Calu3 (cell line): ENCODE data around the gene OSBPL7. TPM values are rescaled to one million over a fixed set of nuclear protein-coding genes. Genes with fewer than 3 reads are reported as not detected.

Experiments
- BruUV-seq: library from RNA; stranded (reverse); fragments of 400-500 nt; replicated peaks from 2 replicates; lab custom pipeline; 2021; lab: Mats Ljungman, UMichigan
- CTCF ChIA-PET: fragments of 300-600 bp; sonication (Branson Sonifier 250); formaldehyde crosslinking; loops from one replicate; lab custom pipeline; 2022; ENCODE audit warnings: antibody characterized with exemption; lab: Charles Lee
- DNase-seq: peaks from one replicate; pipeline ENCODE4 v3.0.0; 2022
- H3K27ac Mint-ChIP-seq: one replicate; pipeline ENCODE4 v1.8.0; 2022; ENCODE audit warnings: mixed read lengths; ENCODE audit not compliant: unreplicated experiment
- H3K27me3 Mint-ChIP-seq: one replicate; pipeline ENCODE4 v1.8.0; 2022; ENCODE audit warnings: mixed read lengths; ENCODE audit not compliant: unreplicated experiment
- H3K36me3 Mint-ChIP-seq: one replicate; pipeline ENCODE4 v1.8.0; 2022; ENCODE audit warnings: mild to moderate bottlenecking, moderate library complexity, mixed read lengths; ENCODE audit not compliant: insufficient read depth, unreplicated experiment
- H3K4me1 Mint-ChIP-seq: one replicate; pipeline ENCODE4 v1.8.0; 2022; ENCODE audit warnings: mild to moderate bottlenecking, low read depth, mixed read lengths; ENCODE audit not compliant: unreplicated experiment
- H3K4me3 Mint-ChIP-seq: one replicate; pipeline ENCODE4 v1.8.0; 2022; ENCODE audit warnings: mild to moderate bottlenecking, low read depth, moderate library complexity, mixed read lengths; ENCODE audit not compliant: unreplicated experiment
- H3K9me3 Mint-ChIP-seq: one replicate; pipeline ENCODE4 v1.8.0; 2022; ENCODE audit warnings: low read depth, mixed read lengths; ENCODE audit not compliant: unreplicated experiment
- CTCF ChIP-seq: fragments of 200-600 bp; IDR thresholded peaks from one replicate; pipeline ENCODE4 v1.8.0; 2022; ENCODE audit warnings: antibody characterized with exemption; ENCODE audit not compliant: unreplicated experiment
- intact Hi-C: fragments of 100-400 bp; cut with micrococcal nuclease; formaldehyde crosslinking; loops from one replicate; pipeline ENCODE4 v1.10.0; 2022; ENCODE audit not compliant: unreplicated experiment
- total RNA-seq: library from RNA; stranded (reverse); gene quantifications from 2 replicates; pipeline ENCODE4 v1.2.3, GENCODE V29; 2022

Gene OSBPL7
- total RNA-seq, 1 experiment from 2014 or later = 58.4 TPM

- BruUV-seq = no TSS peak
- H3K27ac Mint-ChIP-seq = no peak overlapping the region
- DNase-seq = no peak
- intact Hi-C loops = no loop called here
- CTCF ChIA-PET = interaction anchor here (2.0 kb wide), 1 partner anchor 11 kb away, joined by 18 read pairs; the partner anchor contains the start of gene SCRN2
- peaks cover 71% of the 10 kb centered on the region for H3K36me3 Mint-ChIP-seq
- no peaks in the 10 kb centered on the region for H3K9me3 Mint-ChIP-seq
- H3K4me1 Mint-ChIP-seq = peaks cover 9% of the 10 kb centered on the region
- peak overlapping the region; percentile 95 for H3K4me3 Mint-ChIP-seq
- H3K27me3 Mint-ChIP-seq = no peaks in the 10 kb centered on the region
- TF ChIP-seq CTCF = no peak
These were observed 8.3 kb upstream of the OSBPL7 start for GRCh38 chr17:47829870-47830269.

- no peak for TF ChIP-seq CTCF
- Mint-ChIP-seq H3K4me3 (no peak overlapping the region), H3K9me3 (no peaks in the 10 kb centered on the region), H3K36me3 (peaks cover 84% of the 10 kb centered on the region), H3K27ac (no peak overlapping the region), H3K27me3 (no peaks in the 10 kb centered on the region), H3K4me1 (peaks cover 20% of the 10 kb centered on the region)
- intact Hi-C loops = no loop called here
- CTCF ChIA-PET = no interaction called here
- no peak for DNase-seq
- TSS peak; percentile 5 for BruUV-seq
These were observed 1.9 kb upstream of the OSBPL7 start for GRCh38 chr17:47823519-47823918.

GRCh38 chr17:47822785-47823184 lies 1.2 kb upstream of the OSBPL7 start:
- no TSS peak for BruUV-seq
- intact Hi-C loops = no loop called here
- H3K4me3 Mint-ChIP-seq = no peak overlapping the region
- CTCF ChIA-PET = interaction anchor here (0.6 kb wide), 2 partner anchors 67 to 782 kb away, joined by 3 to 7 read pairs; partner anchors contain the start of gene HOXB6
- no peaks in the 10 kb centered on the region for H3K9me3 Mint-ChIP-seq
- H3K27me3 Mint-ChIP-seq = no peaks in the 10 kb centered on the region
- peaks cover 20% of the 10 kb centered on the region for H3K4me1 Mint-ChIP-seq
- H3K27ac Mint-ChIP-seq = no peak overlapping the region
- TF ChIP-seq CTCF = no peak
- peaks cover 76% of the 10 kb centered on the region for H3K36me3 Mint-ChIP-seq
- no peak for DNase-seq

- DNase-seq = peak; percentile 40
- peaks cover 71% of the 10 kb centered on the region for H3K36me3 Mint-ChIP-seq
- CTCF ChIA-PET = interaction anchor here (0.5 to 1.0 kb wide), 6 partner anchors 10 to 150 kb away, joined by 3 to 6 read pairs (median 3); partner anchors contain the start of genes CDK5RAP3, LRRC46 and MRPL10
- H3K9me3 Mint-ChIP-seq = no peaks in the 10 kb centered on the region
- H3K27me3 Mint-ChIP-seq = no peaks in the 10 kb centered on the region
- intact Hi-C loops = no loop called here
- no peak for TF ChIP-seq CTCF
- H3K27ac Mint-ChIP-seq = peak overlapping the region; percentile 89
- H3K4me3 Mint-ChIP-seq = peak overlapping the region; percentile 98
- TSS peak; percentile 54 for BruUV-seq
- peaks cover 20% of the 10 kb centered on the region for H3K4me1 Mint-ChIP-seq
These were observed 567 bp downstream of the OSBPL7 start for GRCh38 chr17:47821031-47821423.
